SK-N-SH (cell line): Measurements from ENCODE around the gene SYNGR2. TPM values are rescaled to one million over a fixed set of nuclear protein-coding genes. Genes with fewer than 3 reads are reported as not detected.

Source experiments
- CTCF ChIA-PET: fragments of 300-600, 350-600 bp; formaldehyde crosslinking; extraction: SDS; loops from one replicate; lab custom pipeline; 2021; lab: Yijun Ruan, JAX
- POLR2A ChIA-PET: fragments of 350-600 bp; sonication (Branson Sonifier 250); formaldehyde crosslinking; extraction: SDS; loops from one replicate; lab custom pipeline; 2020; ENCODE audit warnings: antibody characterized with exemption, inconsistent platforms; lab: Yijun Ruan, JAX
- DNase-seq: peaks from one replicate; pipeline ENCODE4 v3.0.0; 2012
- H2AFZ ChIP-seq: fragments of 200-600 bp; sonication (generic); 2 replicates; pipeline ENCODE4 v1.8.1; 2016; ENCODE audit warnings: antibody characterized with exemption, mild to moderate bottlenecking, low read depth
- H3F3A ChIP-seq: fragments of 200-600 bp; sonication (generic); replicated peaks from 2 replicates; pipeline ENCODE3; 2016; ENCODE audit warnings: antibody characterized with exemption, mild to moderate bottlenecking; ENCODE audit not compliant: insufficient read depth
- H3K27ac ChIP-seq, 2 experiments: fragments of 200-500 bp in 1 of 2; fragments of 200-600 bp in 1 of 2; sonication (Bioruptor generic) in 1 of 2; sonication (generic), shearing (Covaris generic) in 1 of 2; 2 replicates each; pipeline versions ENCODE4 v1.5.1 to v1.6.1; 2014 to 2016; ENCODE audit warnings: low read depth in 2 of 2, inconsistent platforms in 1 of 2, low read length in 1 of 2, mild to moderate bottlenecking in 1 of 2, mixed read lengths in 1 of 2
- H3K27me3 ChIP-seq: fragments of 200-600 bp; sonication (generic), shearing (Covaris generic); 2 replicates; pipeline ENCODE4 v1.6.1; 2016; ENCODE audit warnings: mixed run types; ENCODE audit not compliant: insufficient read depth
- H3K36me3 ChIP-seq, 2 experiments: fragments of 200-500 bp in 1 of 2; fragments of 200-600 bp in 1 of 2; sonication (Bioruptor generic) in 1 of 2; sonication (generic) in 1 of 2; replicated peaks in 1 of 2; 2 replicates each; pipeline versions ENCODE3 to v1.5.1; 2014 to 2016; ENCODE audit warnings: low read length in 1 of 2, mild to moderate bottlenecking in 1 of 2; ENCODE audit not compliant: insufficient read depth in 2 of 2, control insufficient read depth in 1 of 2
- H3K4me1 ChIP-seq, 2 experiments: fragments of 200-500 bp in 1 of 2; fragments of 200-600 bp in 1 of 2; sonication (Bioruptor generic) in 1 of 2; sonication (generic), shearing (Covaris generic) in 1 of 2; 2 replicates each; pipeline versions ENCODE4 v1.5.1 to v1.6.1; 2014 to 2016; ENCODE audit warnings: low read depth in 1 of 2, low read length in 1 of 2, mixed run types in 1 of 2; ENCODE audit not compliant: insufficient read depth in 2 of 2, control insufficient read depth in 1 of 2
- H3K4me2 ChIP-seq: fragments of 200-600 bp; sonication (generic), shearing (Covaris generic); 2 replicates; pipeline ENCODE4 v1.6.1; 2017; ENCODE audit warnings: mixed run types
- H3K4me3 ChIP-seq, 2 experiments: fragments of 200-500 bp in 1 of 2; fragments of 200-600 bp in 1 of 2; sonication (Bioruptor generic) in 1 of 2; sonication (generic), shearing (Covaris generic) in 1 of 2; 2 replicates each; pipeline versions ENCODE4 v1.5.1 to v1.8.1; 2014 to 2016; ENCODE audit warnings: low read depth in 2 of 2, inconsistent platforms in 1 of 2, low read length in 1 of 2, mild to moderate bottlenecking in 1 of 2, mixed read lengths in 1 of 2, moderate library complexity in 1 of 2
- H3K79me2 ChIP-seq: fragments of 200-600 bp; sonication (generic); 2 replicates; pipeline ENCODE4 v1.8.1; 2017; ENCODE audit warnings: mild to moderate bottlenecking; ENCODE audit not compliant: insufficient read depth
- H3K9ac ChIP-seq: fragments of 200-600 bp; sonication (generic); 2 replicates; pipeline ENCODE4 v1.6.1; 2017; ENCODE audit warnings: mixed run types
- H3K9me2 ChIP-seq: fragments of 200-600 bp; sonication (generic); 2 replicates; pipeline ENCODE4 v1.6.1; 2017; ENCODE audit warnings: mixed run types
- H3K9me3 ChIP-seq: fragments of 200-600 bp; sonication (generic); 2 replicates; pipeline ENCODE4 v1.6.1; 2017; ENCODE audit warnings: mixed run types, mild to moderate bottlenecking, moderate library complexity
- H4K20me1 ChIP-seq: fragments of 200-600 bp; sonication (generic); 2 replicates; pipeline ENCODE4 v1.6.1; 2017; ENCODE audit warnings: mild to moderate bottlenecking, mixed run types; ENCODE audit not compliant: insufficient read depth
- CHD2 ChIP-seq: fragments of 150-350 bp; IDR thresholded peaks from 2 replicates; pipeline ENCODE4 v1.6.1; 2018; ENCODE audit warnings: low read length; ENCODE audit not compliant: partially characterized antibody
- FOSL2 ChIP-seq: IDR thresholded peaks from 2 replicates; pipeline ENCODE4 v1.4.0; 2012; ENCODE audit warnings: low read depth, mild to moderate bottlenecking, moderate library complexity, borderline replicate concordance
- FOXJ3 ChIP-seq: sonication (generic); formaldehyde crosslinking; IDR thresholded peaks from 2 replicates; pipeline ENCODE4 v1.5.1; 2020; ENCODE audit warnings: mild to moderate bottlenecking, missing genetic modification reagents
- FOXM1 ChIP-seq: IDR thresholded peaks from 2 replicates; pipeline ENCODE4 v1.4.0; 2012; ENCODE audit warnings: low read depth, mild to moderate bottlenecking
- GATA2 ChIP-seq: sonication (generic); formaldehyde crosslinking; IDR thresholded peaks from 2 replicates; pipeline ENCODE4 v1.5.0; 2020; ENCODE audit warnings: mild to moderate bottlenecking, missing genetic modification reagents
- MEF2A ChIP-seq: IDR thresholded peaks from 2 replicates; pipeline ENCODE4 v1.4.0; 2012; ENCODE audit warnings: low read depth, borderline replicate concordance
- POLR2AphosphoS5 ChIP-seq: IDR thresholded peaks from 2 replicates; pipeline ENCODE4 v1.6.1; 2012; ENCODE audit warnings: low read depth, low read length
- RCOR1 ChIP-seq: fragments of 150-350 bp; IDR thresholded peaks from 2 replicates; pipeline ENCODE4 v1.6.1; 2017; ENCODE audit warnings: antibody characterized with exemption, low read length
- TAF1 ChIP-seq: IDR thresholded peaks from 2 replicates; pipeline ENCODE4 v1.6.1; 2012; ENCODE audit warnings: low read depth, mild to moderate bottlenecking, low read length, moderate library complexity, borderline replicate concordance
- TCF12 ChIP-seq: IDR thresholded peaks from 2 replicates; pipeline ENCODE4 v1.4.0; 2012
- TEAD4 ChIP-seq: IDR thresholded peaks from 2 replicates; pipeline ENCODE4 v1.4.0; 2012; ENCODE audit warnings: mild to moderate bottlenecking, borderline replicate concordance; ENCODE audit not compliant: insufficient read depth
- YY1 ChIP-seq: IDR thresholded peaks from 2 replicates; pipeline ENCODE4 v1.4.0; 2012; ENCODE audit warnings: low read depth, mild to moderate bottlenecking
- WGBS: methylation state at CpG from one replicate; pipeline ENCODE4 v1.1.6; 2017; ENCODE audit warnings: low lambda C conversion rate; 5-methylcytosine and 5-hydroxymethylcytosine counted together
- polyA plus RNA-seq, 3 experiments: library from polyadenylated mRNA; depleted of rRNA; stranded (reverse); fragments of >200 nt; gene quantifications; 2 replicates each; pipeline ENCODE4 v1.2.3, GENCODE V29; 2012
- TF ChIP-seq, protein P1 (sequence below): IDR thresholded peaks from 2 replicates; pipeline ENCODE4 v1.6.1; 2012; ENCODE audit warnings: mild to moderate bottlenecking, low read depth, low read length, moderate library complexity

The SYNGR2 gene
- polyA plus RNA-seq, 1 of the 3 experiments (the other 2 are of a cell fraction): 181 TPM

DNA sequence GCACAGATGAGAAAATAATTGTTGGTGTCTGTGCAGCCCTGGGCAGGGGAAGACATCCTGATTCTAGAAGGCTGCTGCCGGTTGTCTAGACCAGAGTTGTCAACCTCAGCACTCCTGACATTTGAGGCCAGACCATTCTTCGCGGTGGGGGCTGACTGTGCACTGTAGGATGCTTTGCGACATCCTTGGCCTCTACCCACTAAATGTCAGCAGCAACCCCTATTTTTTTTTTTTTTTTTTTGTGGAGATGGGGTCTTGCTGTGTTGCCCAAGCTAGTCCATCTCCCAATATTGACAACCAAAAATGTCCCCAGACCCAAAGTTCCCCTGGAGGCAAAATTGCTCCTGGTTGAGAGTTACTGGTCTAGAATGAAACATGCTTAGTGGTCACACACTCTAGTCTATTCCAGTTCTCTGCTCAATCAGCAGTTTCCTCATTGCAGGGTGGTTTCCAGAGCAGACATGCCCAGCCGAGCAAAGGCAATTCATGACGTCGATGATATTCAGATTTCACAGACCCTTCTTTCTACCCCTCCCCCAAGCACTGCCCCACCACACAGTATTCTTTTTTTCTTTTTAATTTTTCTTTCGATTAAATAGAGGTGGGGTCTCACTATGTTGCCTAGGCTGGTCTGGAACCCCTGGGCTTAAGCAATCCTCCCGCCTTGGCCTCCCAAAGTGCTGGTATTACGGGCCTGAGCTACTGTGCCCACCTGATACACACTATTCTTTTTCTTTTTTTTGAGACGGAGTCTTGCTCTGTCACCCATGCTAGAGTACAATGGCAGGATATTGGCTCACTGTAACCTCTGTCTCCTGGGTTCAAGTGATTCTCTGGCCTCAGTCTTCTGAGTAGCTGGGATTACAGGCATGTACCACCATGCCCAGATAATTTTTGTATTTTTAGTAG, 13.2 kb upstream of the SYNGR2 start:
- no peak overlapping the region for H3K27ac ChIP-seq
- no peaks in the 10 kb centered on the region for H3F3A ChIP-seq
- no peaks in the 10 kb centered on the region for H3K27me3 ChIP-seq
- H3K4me2 ChIP-seq: no peak overlapping the region
- H3K9me3 ChIP-seq: no peaks in the 10 kb centered on the region
- no peaks in the 10 kb centered on the region for H3K9me2 ChIP-seq
- peaks cover 0 to 2% of the 10 kb centered on the region in 2 experiments; a peak in 1 of 4 replicates for H3K4me1 ChIP-seq
- no peak overlapping the region for H2AFZ ChIP-seq
- no peaks in the 10 kb centered on the region for H3K36me3 ChIP-seq
- CTCF ChIA-PET: interaction anchor here (1.2 to 1.4 kb wide), 2 partner anchors 14 to 96 kb away, joined by 3 read pairs; no protein-coding TSS in a partner anchor
- TF ChIP-seq YY1 (no peak), TEAD4 (no peak), TAF1 (no peak), FOXM1 (no peak), POLR2AphosphoS5 (no peak), FOSL2 (no peak), CHD2 (no peak), GATA2 (CRISPR knock-in tag) (no peak), MEF2A (no peak), RCOR1 (no peak), FOXJ3 (CRISPR knock-in tag) (no peak), TCF12 (no peak)
- TF ChIP-seq, protein P1, sequence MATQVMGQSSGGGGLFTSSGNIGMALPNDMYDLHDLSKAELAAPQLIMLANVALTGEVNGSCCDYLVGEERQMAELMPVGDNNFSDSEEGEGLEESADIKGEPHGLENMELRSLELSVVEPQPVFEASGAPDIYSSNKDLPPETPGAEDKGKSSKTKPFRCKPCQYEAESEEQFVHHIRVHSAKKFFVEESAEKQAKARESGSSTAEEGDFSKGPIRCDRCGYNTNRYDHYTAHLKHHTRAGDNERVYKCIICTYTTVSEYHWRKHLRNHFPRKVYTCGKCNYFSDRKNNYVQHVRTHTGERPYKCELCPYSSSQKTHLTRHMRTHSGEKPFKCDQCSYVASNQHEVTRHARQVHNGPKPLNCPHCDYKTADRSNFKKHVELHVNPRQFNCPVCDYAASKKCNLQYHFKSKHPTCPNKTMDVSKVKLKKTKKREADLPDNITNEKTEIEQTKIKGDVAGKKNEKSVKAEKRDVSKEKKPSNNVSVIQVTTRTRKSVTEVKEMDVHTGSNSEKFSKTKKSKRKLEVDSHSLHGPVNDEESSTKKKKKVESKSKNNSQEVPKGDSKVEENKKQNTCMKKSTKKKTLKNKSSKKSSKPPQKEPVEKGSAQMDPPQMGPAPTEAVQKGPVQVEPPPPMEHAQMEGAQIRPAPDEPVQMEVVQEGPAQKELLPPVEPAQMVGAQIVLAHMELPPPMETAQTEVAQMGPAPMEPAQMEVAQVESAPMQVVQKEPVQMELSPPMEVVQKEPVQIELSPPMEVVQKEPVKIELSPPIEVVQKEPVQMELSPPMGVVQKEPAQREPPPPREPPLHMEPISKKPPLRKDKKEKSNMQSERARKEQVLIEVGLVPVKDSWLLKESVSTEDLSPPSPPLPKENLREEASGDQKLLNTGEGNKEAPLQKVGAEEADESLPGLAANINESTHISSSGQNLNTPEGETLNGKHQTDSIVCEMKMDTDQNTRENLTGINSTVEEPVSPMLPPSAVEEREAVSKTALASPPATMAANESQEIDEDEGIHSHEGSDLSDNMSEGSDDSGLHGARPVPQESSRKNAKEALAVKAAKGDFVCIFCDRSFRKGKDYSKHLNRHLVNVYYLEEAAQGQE: no peak
- TF ChIP-seq, all 33 proteins: peak for 0
- H4K20me1 ChIP-seq: no peaks in the 10 kb centered on the region
- no peaks in the 10 kb centered on the region for H3K79me2 ChIP-seq
- H3K4me3 ChIP-seq: no peak overlapping the region
- no peak overlapping the region for H3K9ac ChIP-seq
- 92% methylated on average over 11 of the region's 11 CpGs for WGBS
- no peak for DNase-seq
- POLR2A ChIA-PET: no interaction called here
